Measurements from ENCODE around the gene TMEM141.
"Not testable (repeated sequence)": the region's sequence is repeated elsewhere in the genome, so short reads cannot be mapped to it uniquely, and the experiment has no call there.

TMEM141 gene

GRCh38 chr9:136835162-136835931 lies 44.2 kb downstream of the TMEM141 start:
- no peak for DNase-seq (ENCODE audit: insufficient read length, low spot score)
- TF ChIP-seq POLR2A (IDR thresholded peaks at IDR 0.05; ENCODE audit: low read depth, low read length) (no peak), TAF1 (IDR thresholded peaks at IDR 0.05; ENCODE audit: low read depth, low read length) (no peak)
- FAIRE-seq, result no peak

GRCh38 chr9:136835932-136836904 lies 45.1 kb downstream of the TMEM141 start:
- TF ChIP-seq POLR2A (IDR thresholded peaks at IDR 0.05; ENCODE audit: low read depth, low read length), result no peak
- no peak for TF ChIP-seq SPI1 (IDR thresholded peaks at IDR 0.05; ENCODE audit: low read depth, low read length)
- TF ChIP-seq POU2F2 (IDR thresholded peaks at IDR 0.05; ENCODE audit: low read depth, low read length), result no peak
- no peak for TF ChIP-seq PAX5 (IDR thresholded peaks at IDR 0.05; ENCODE audit: insufficient read depth, low read length, severe bottlenecking)
- TF ChIP-seq POLR2AphosphoS5 (IDR thresholded peaks at IDR 0.05; ENCODE audit: low read depth, low read length), result no peak
- no peak for TF ChIP-seq TAF1 (IDR thresholded peaks at IDR 0.05; ENCODE audit: low read depth, low read length)
- DNase-seq (ENCODE audit: insufficient read length, low spot score) (no peak), FAIRE-seq (no peak)

- TF ChIP-seq SPI1 (IDR thresholded peaks at IDR 0.05; ENCODE audit: low read depth, low read length), result no peak
- TF ChIP-seq POLR2A (IDR thresholded peaks at IDR 0.05; ENCODE audit: low read depth, low read length), result no peak
- no peak for TF ChIP-seq PAX5 (IDR thresholded peaks at IDR 0.05; ENCODE audit: insufficient read depth, low read length, severe bottlenecking)
- no peak for TF ChIP-seq POLR2AphosphoS5 (IDR thresholded peaks at IDR 0.05; ENCODE audit: low read depth, low read length)
- no peak for TF ChIP-seq POU2F2 (IDR thresholded peaks at IDR 0.05; ENCODE audit: low read depth, low read length)
- TF ChIP-seq TAF1 (IDR thresholded peaks at IDR 0.05; ENCODE audit: low read depth, low read length), result no peak
- no peak for DNase-seq (ENCODE audit: insufficient read length, low spot score)
- no peak for FAIRE-seq
Observed at GRCh38 chr9:136837146-136837855, 46.2 kb downstream of the TMEM141 start.

- FAIRE-seq; DNase-seq (ENCODE audit: insufficient read length, low spot score): not testable (repeated sequence)
Observed at GRCh38 chr9:136837856-136838277, 46.7 kb downstream of the TMEM141 start.

GRCh38 chr9:136838314-136839228 lies 47.4 kb downstream of the TMEM141 start:
- TF ChIP-seq POLR2A (IDR thresholded peaks at IDR 0.05; ENCODE audit: low read depth, low read length) (no peak), POLR2AphosphoS5 (IDR thresholded peaks at IDR 0.05; ENCODE audit: low read depth, low read length) (no peak; the same call in 1 of the 2 replicates), SPI1 (IDR thresholded peaks at IDR 0.05; ENCODE audit: low read depth, low read length) (no peak), TAF1 (IDR thresholded peaks at IDR 0.05; ENCODE audit: low read depth, low read length) (no peak), PAX5 (IDR thresholded peaks at IDR 0.05; ENCODE audit: insufficient read depth, low read length, severe bottlenecking) (no peak), POU2F2 (IDR thresholded peaks at IDR 0.05; ENCODE audit: low read depth, low read length) (no peak)
- FAIRE-seq (no peak), DNase-seq (ENCODE audit: insufficient read length, low spot score) (no peak)

- DNase-seq (ENCODE audit: insufficient read length, low spot score), result no peak
- FAIRE-seq, result no peak
- TF ChIP-seq POLR2AphosphoS5 (IDR thresholded peaks at IDR 0.05; ENCODE audit: low read depth, low read length) (no peak), POLR2A (IDR thresholded peaks at IDR 0.05; ENCODE audit: low read depth, low read length) (no peak), TAF1 (IDR thresholded peaks at IDR 0.05; ENCODE audit: low read depth, low read length) (no peak), PAX5 (IDR thresholded peaks at IDR 0.05; ENCODE audit: insufficient read depth, low read length, severe bottlenecking) (no peak), SPI1 (IDR thresholded peaks at IDR 0.05; ENCODE audit: low read depth, low read length) (no peak), POU2F2 (IDR thresholded peaks at IDR 0.05; ENCODE audit: low read depth, low read length) (no peak)
Observed at GRCh38 chr9:136839229-136840139, 48.3 kb downstream of the TMEM141 start.

GRCh38 chr9:136840140-136840876 lies 49.2 kb downstream of the TMEM141 start:
- FAIRE-seq (no peak), DNase-seq (ENCODE audit: insufficient read length, low spot score) (no peak)
- no peak for TF ChIP-seq POLR2A (IDR thresholded peaks at IDR 0.05; ENCODE audit: low read depth, low read length)
- TF ChIP-seq PAX5 (IDR thresholded peaks at IDR 0.05; ENCODE audit: insufficient read depth, low read length, severe bottlenecking), result no peak
- TF ChIP-seq POU2F2 (IDR thresholded peaks at IDR 0.05; ENCODE audit: low read depth, low read length), result no peak
- no peak for TF ChIP-seq POLR2AphosphoS5 (IDR thresholded peaks at IDR 0.05; ENCODE audit: low read depth, low read length)
- no peak for TF ChIP-seq SPI1 (IDR thresholded peaks at IDR 0.05; ENCODE audit: low read depth, low read length)
- no peak for TF ChIP-seq TAF1 (IDR thresholded peaks at IDR 0.05; ENCODE audit: low read depth, low read length)
